ENCODE measurements around the gene OPCML.

- TF ChIP-seq CTCF (conservative IDR thresholded peaks at IDR 0.05; ENCODE audit: low read depth in 2 of 2) (no peak), REST (IDR thresholded peaks at IDR 0.05; ENCODE audit: unreplicated experiment) (no peak), POLR2AphosphoS5 (IDR thresholded peaks at IDR 0.05; ENCODE audit: low read depth) (no peak), EZH2phosphoT487 (IDR thresholded peaks at IDR 0.05; ENCODE audit: unreplicated experiment) (no peak), EZH2 (IDR thresholded peaks at IDR 0.05; ENCODE audit: low read depth, unreplicated experiment) (no peak), JUNB (IDR thresholded peaks at IDR 0.05; ENCODE audit: unreplicated experiment) (no peak)
Observed at GRCh38 chr11:133198438-133198837, 333.9 kb downstream of the OPCML start.

Data from GM23338 (cell line).